CD4-positive, alpha-beta T cell treated with Interleukin-2 at 100 ng/mL for 4 hours (primary cell): Measurements from ENCODE around the gene RENBP.

Source experiments
- DNase-seq: peaks from one replicate; pipeline ENCODE4 v3.0.0-alpha.2; 2020; ENCODE audit warnings: low spot score

RENBP gene

GRCh38 chrX:153953892-153954557, 9.6 kb upstream of the RENBP start:
- DNase-seq = no peak

- DNase-seq = peak; percentile 76
Measured at GRCh38 chrX:153953342-153953830, 8.9 kb upstream of the RENBP start.

- DNase-seq = no peak
Measured at GRCh38 chrX:153952373-153953026, 8.1 kb upstream of the RENBP start.

GRCh38 chrX:153951683-153952372, 7.4 kb upstream of the RENBP start:
- no peak for DNase-seq

GRCh38 chrX:153950127-153950526, 5.7 kb upstream of the RENBP start:
- DNase-seq = no peak

GRCh38 chrX:153948847-153949805, 4.7 kb upstream of the RENBP start:
- DNase-seq = no peak

- DNase-seq = no peak
Measured at GRCh38 chrX:153948002-153948466, 3.6 kb upstream of the RENBP start.

- peak; percentile 82 for DNase-seq
Measured at GRCh38 chrX:153947009-153947769, 2.7 kb upstream of the RENBP start.

- DNase-seq = no peak
Measured at GRCh38 chrX:153945956-153946943, 1.8 kb upstream of the RENBP start.

- no peak for DNase-seq
Measured at GRCh38 chrX:153944800-153945150, 332 bp upstream of the RENBP start.

GRCh38 chrX:153941336-153942252, 2.8 kb downstream of the RENBP start:
- DNase-seq = no peak

- no peak for DNase-seq
Measured at GRCh38 chrX:153939573-153939972, 4.9 kb downstream of the RENBP start.

GRCh38 chrX:153938226-153938786, 6.1 kb downstream of the RENBP start:
- no peak for DNase-seq

GRCh38 chrX:153937056-153937455, 7.4 kb downstream of the RENBP start:
- no peak for DNase-seq

- no peak for DNase-seq
Measured at GRCh38 chrX:153935326-153935851, 9.1 kb downstream of the RENBP start.

GRCh38 chrX:153934762-153935325, 9.6 kb downstream of the RENBP start, which contains the start of gene NAA10:
Gene NAA10, minus strand, starts transcription at chrX:153935037. Its CDS starts 133 bp downstream, at chrX:153934904.
- DNase-seq = peak; percentile 61

- DNase-seq = no peak
Measured at GRCh38 chrX:153934148-153934761, 10.2 kb downstream of the RENBP start.
